Suppressor macrophage treated with lipopolysaccharide for 4 hours (primary cell): ENCODE results near the gene CDH20.

Experiments used
- DNase-seq: peaks from one replicate; pipeline ENCODE4 v3.0.0-alpha.2; 2020

Gene CDH20

GRCh38 chr18:61581578-61582201 lies 248.5 kb downstream of the CDH20 start:
- DNase-seq = peak; percentile 58

GRCh38 chr18:61582202-61582710 lies 249.0 kb downstream of the CDH20 start:
- no peak for DNase-seq

GRCh38 chr18:61583548-61583947 lies 250.3 kb downstream of the CDH20 start:
- no peak for DNase-seq

GRCh38 chr18:61587865-61588264 lies 254.6 kb downstream of the CDH20 start:
- no peak for DNase-seq

- DNase-seq = peak; percentile 79
These were observed 256.0 kb downstream of the CDH20 start for GRCh38 chr18:61589053-61589723.

GRCh38 chr18:61589724-61590065 lies 256.5 kb downstream of the CDH20 start:
- DNase-seq = no peak

GRCh38 chr18:61591253-61591652 lies 258.0 kb downstream of the CDH20 start:
- no peak for DNase-seq

GRCh38 chr18:61595615-61596251 lies 262.5 kb downstream of the CDH20 start:
- DNase-seq = no peak

GRCh38 chr18:61596296-61596695 lies 263.1 kb downstream of the CDH20 start:
- DNase-seq = no peak

GRCh38 chr18:61597316-61597715 lies 264.1 kb downstream of the CDH20 start:
- DNase-seq = peak; percentile 11

- no peak for DNase-seq
These were observed 267.2 kb downstream of the CDH20 start for GRCh38 chr18:61600422-61600821.

GRCh38 chr18:61602836-61603235 lies 269.6 kb downstream of the CDH20 start:
- DNase-seq = no peak
